ENCODE results near the gene SCN1A.
"Not testable (repeated sequence)": the region's sequence is repeated elsewhere in the genome, so short reads cannot be mapped to it uniquely, and the experiment has no call there.

Gene SCN1A

DNA sequence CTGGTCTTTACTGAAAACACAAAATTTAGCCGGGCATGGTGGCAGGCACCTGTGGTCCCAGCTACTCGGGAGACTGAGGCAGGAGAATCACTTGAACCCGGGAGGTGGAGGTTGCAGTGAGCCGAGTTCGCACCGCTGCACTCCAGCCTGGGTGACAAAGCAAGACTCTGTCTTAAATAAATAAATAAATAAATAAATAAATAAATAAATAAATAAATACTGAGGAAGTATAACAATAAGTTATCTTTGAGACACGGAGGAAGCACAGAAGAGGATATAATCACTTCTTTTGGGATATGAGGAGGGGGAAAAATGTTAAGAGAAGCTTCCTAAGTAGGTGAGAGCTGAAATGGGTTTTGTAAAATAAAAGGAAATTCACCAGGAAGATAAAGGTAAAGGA, 24.5 kb downstream of the SCN1A start:
- H3K4me3 ChIP-seq (ENCODE audit: low read depth, low read length); H3K9me3 ChIP-seq (ENCODE audit: control insufficient read depth, insufficient read depth, low read length); H3K27me3 ChIP-seq (ENCODE audit: control insufficient read depth, insufficient read depth, low read length); H3K36me3 ChIP-seq (ENCODE audit: control insufficient read depth, insufficient read depth, low read length); H3K4me1 ChIP-seq (ENCODE audit: control insufficient read depth, insufficient read depth, low read length); H3K9ac ChIP-seq (ENCODE audit: low read depth, low read length): not testable (repeated sequence)

DNA sequence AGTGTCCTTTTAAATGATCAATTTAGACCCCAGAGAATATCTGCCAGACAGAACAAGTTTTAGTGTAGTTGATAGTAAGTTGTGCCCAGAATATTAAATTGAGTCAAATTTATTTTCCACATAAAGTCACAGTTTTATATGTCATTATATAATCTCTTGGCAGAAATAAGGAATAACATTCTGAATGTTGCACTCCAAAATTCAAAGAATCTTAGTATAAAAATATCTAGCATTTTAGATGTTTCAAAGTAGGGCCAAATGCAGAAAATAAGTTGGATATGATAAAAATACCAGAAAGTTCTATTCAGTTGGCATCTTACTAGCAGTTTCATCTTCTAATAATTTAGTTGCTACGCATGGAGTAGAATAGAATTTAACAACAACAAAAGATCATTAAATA, 33.5 kb downstream of the SCN1A start:
- no peak overlapping the region for H3K9ac ChIP-seq (ENCODE audit: low read depth, low read length)
- no peaks in the 10 kb centered on the region for H3K27me3 ChIP-seq (ENCODE audit: control insufficient read depth, insufficient read depth, low read length)
- no peaks in the 10 kb centered on the region for H3K36me3 ChIP-seq (ENCODE audit: control insufficient read depth, insufficient read depth, low read length)

DNA sequence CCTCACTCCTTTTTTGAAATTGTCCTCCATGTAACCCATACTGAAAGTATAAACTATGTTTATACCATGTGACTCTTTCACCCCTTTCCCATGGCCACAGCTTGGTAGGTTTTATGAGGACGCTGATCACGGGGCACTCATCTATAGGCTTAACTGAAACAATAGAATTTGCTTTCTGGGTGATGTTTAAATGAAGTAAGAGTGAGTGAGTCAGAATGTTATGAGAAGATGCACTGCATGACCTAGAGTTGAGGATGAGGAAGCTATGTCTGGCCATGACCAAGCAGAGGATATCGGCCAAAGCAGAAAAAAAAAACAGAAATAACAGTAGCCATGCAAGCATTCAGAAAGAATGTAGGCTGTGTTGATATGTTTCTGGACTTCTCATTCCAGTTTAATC, 34.9 kb downstream of the SCN1A start:
- H3K9ac ChIP-seq (ENCODE audit: low read depth, low read length) = no peak overlapping the region
- no peak overlapping the region for H3K4me3 ChIP-seq (ENCODE audit: low read depth, low read length)
- no peaks in the 10 kb centered on the region for H3K4me1 ChIP-seq (ENCODE audit: control insufficient read depth, insufficient read depth, low read length)
- H3K36me3 ChIP-seq (ENCODE audit: control insufficient read depth, insufficient read depth, low read length) = no peaks in the 10 kb centered on the region
- no peaks in the 10 kb centered on the region for H3K27me3 ChIP-seq (ENCODE audit: control insufficient read depth, insufficient read depth, low read length)
- no peaks in the 10 kb centered on the region for H3K9me3 ChIP-seq (ENCODE audit: control insufficient read depth, insufficient read depth, low read length)

More for the DNA sequence above, 33.5 kb downstream of the SCN1A start:
- H3K4me1 ChIP-seq (ENCODE audit: control insufficient read depth, insufficient read depth, low read length) = no peaks in the 10 kb centered on the region
- no peak overlapping the region for H3K4me3 ChIP-seq (ENCODE audit: low read depth, low read length)
- H3K9me3 ChIP-seq (ENCODE audit: control insufficient read depth, insufficient read depth, low read length) = no peaks in the 10 kb centered on the region

DNA sequence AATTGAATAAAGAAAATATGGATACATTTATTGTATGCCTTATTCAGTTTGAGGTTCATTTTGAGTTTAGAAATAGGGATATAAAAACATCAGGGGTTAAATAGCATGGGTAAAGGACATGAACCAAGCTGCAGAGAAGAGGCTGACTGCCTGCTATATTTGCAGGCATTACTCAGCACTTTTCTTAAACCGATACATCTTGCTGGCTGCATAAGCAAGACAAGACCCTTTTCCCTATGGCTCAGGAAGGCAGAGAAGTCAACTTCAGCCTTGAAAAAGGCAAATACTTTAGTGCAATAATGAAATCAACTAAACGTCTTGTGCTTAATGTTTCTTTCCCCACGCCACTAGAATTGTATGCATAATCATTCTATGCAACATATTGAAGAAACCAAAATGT, 36.4 kb downstream of the SCN1A start:
- no peaks in the 10 kb centered on the region for H3K27me3 ChIP-seq (ENCODE audit: control insufficient read depth, insufficient read depth, low read length)
- H3K9ac ChIP-seq (ENCODE audit: low read depth, low read length) = no peak overlapping the region
- no peaks in the 10 kb centered on the region for H3K9me3 ChIP-seq (ENCODE audit: control insufficient read depth, insufficient read depth, low read length)
- H3K36me3 ChIP-seq (ENCODE audit: control insufficient read depth, insufficient read depth, low read length) = no peaks in the 10 kb centered on the region
- H3K4me1 ChIP-seq (ENCODE audit: control insufficient read depth, insufficient read depth, low read length) = no peaks in the 10 kb centered on the region
- no peak overlapping the region for H3K4me3 ChIP-seq (ENCODE audit: low read depth, low read length)

DNA sequence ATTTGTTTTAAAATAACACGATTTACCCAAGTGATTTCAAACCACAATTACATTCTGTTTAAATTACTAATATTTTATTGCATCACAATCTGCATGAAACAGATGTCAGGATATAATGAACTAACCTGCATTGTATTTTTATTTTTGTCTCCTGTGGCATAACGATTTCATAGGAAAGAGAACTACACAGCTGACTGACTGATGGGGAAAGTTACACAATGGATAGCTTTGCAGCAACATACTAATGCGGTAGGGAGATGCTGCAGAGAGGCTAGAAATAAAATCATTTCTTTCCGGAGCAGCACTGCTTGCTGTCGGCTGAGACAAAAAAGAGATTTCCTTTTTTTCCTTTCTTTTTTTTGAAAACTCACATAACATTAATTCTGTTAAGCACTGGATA, 36.9 kb downstream of the SCN1A start:
- Histone ChIP-seq H3K36me3 (ENCODE audit: control insufficient read depth, insufficient read depth, low read length) (no peaks in the 10 kb centered on the region), H3K4me1 (ENCODE audit: control insufficient read depth, insufficient read depth, low read length) (no peaks in the 10 kb centered on the region), H3K9me3 (ENCODE audit: control insufficient read depth, insufficient read depth, low read length) (no peaks in the 10 kb centered on the region), H3K27me3 (ENCODE audit: control insufficient read depth, insufficient read depth, low read length) (no peaks in the 10 kb centered on the region), H3K4me3 (ENCODE audit: low read depth, low read length) (no peak overlapping the region), H3K9ac (ENCODE audit: low read depth, low read length) (no peak overlapping the region)

DNA sequence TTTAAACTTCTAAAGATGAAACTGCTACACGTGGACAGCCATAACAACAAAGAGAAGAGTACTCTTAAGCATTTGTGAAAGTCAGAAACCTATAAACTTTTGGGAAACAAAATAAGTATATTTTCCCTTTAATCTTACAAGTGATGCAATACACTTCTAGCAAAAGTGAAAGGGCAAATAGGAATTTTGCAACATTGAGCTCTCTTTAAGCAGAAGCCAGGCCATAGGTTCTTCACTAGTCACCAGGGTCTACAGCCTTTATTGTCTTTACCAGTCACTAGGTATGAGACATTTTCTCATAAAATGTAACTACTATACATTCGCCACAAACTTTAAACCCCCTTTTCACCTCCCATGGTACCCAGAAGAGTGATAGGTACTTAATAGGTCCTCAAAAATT, 37.5 kb downstream of the SCN1A start:
- H3K27me3 ChIP-seq (ENCODE audit: control insufficient read depth, insufficient read depth, low read length) = no peaks in the 10 kb centered on the region
- no peaks in the 10 kb centered on the region for H3K36me3 ChIP-seq (ENCODE audit: control insufficient read depth, insufficient read depth, low read length)
- H3K4me1 ChIP-seq (ENCODE audit: control insufficient read depth, insufficient read depth, low read length) = no peaks in the 10 kb centered on the region
- H3K9me3 ChIP-seq (ENCODE audit: control insufficient read depth, insufficient read depth, low read length) = no peaks in the 10 kb centered on the region
- H3K4me3 ChIP-seq (ENCODE audit: low read depth, low read length) = no peak overlapping the region
- no peak overlapping the region for H3K9ac ChIP-seq (ENCODE audit: low read depth, low read length)

DNA sequence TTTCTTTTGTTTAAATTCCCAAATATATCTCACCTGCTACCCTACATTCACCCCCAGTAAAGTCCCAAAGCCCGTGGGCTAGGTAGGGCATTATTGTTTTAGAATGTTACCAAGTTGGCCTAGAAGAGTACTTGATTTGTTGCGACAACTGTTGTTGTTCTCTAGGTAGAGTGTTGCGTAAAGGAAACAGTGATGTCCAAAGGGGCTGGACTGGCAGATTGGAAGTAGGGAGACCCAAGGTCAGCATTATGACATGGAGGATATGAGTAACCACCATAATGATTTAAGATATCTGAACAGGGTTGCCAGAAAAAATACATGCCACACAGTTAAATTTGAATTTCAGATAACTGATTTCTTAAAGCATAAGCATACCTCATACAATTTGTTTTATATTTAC, 39.2 kb downstream of the SCN1A start:
- Histone ChIP-seq H3K27me3 (ENCODE audit: control insufficient read depth, insufficient read depth, low read length) (no peaks in the 10 kb centered on the region), H3K9me3 (ENCODE audit: control insufficient read depth, insufficient read depth, low read length) (no peaks in the 10 kb centered on the region), H3K36me3 (ENCODE audit: control insufficient read depth, insufficient read depth, low read length) (no peaks in the 10 kb centered on the region), H3K4me3 (ENCODE audit: low read depth, low read length) (no peak overlapping the region), H3K9ac (ENCODE audit: low read depth, low read length) (no peak overlapping the region), H3K4me1 (ENCODE audit: control insufficient read depth, insufficient read depth, low read length) (no peaks in the 10 kb centered on the region)

DNA sequence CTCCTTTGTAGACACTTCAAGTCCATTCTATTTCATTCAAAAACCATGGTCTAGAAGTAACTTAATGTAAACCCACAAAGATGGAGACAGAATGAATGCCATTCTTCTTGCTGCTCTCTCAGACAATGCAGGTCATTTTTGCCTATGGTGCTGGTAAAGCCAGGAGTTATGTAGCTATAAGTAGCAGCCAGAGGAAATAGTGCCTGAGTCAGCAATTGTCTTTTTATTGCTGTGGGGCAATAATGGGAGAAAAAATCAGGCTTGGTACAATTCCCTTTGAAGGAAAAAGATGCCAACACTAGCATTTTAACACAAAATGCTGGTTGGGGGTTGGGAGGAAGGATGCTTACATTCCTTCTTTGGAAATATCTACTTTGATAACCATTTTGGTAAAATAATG, 43.5 kb downstream of the SCN1A start:
- Histone ChIP-seq H3K27me3 (ENCODE audit: control insufficient read depth, insufficient read depth, low read length) (no peaks in the 10 kb centered on the region), H3K4me1 (ENCODE audit: control insufficient read depth, insufficient read depth, low read length) (no peaks in the 10 kb centered on the region), H3K9ac (ENCODE audit: low read depth, low read length) (no peak overlapping the region), H3K4me3 (ENCODE audit: low read depth, low read length) (no peak overlapping the region), H3K36me3 (ENCODE audit: control insufficient read depth, insufficient read depth, low read length) (no peaks in the 10 kb centered on the region), H3K9me3 (ENCODE audit: control insufficient read depth, insufficient read depth, low read length) (no peaks in the 10 kb centered on the region)

DNA sequence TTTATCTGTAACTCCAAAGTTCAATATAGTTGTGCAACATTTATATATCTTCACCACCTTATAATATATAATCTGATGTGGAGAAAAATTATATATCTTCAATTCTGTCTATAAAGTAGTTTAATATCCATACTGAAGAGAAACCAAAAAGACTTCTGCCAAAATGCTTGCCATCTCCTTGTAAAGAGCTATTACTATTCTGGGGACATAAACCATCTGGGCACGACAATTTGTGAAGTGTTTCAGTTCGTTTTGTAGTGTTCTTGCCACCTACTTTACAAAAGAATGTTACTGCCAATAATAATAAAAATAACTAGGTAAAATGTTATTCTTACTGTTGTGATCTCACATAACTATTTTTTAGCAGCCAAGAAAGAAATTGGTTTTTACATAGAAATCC, 45.1 kb downstream of the SCN1A start:
- no peak overlapping the region for H3K9ac ChIP-seq (ENCODE audit: low read depth, low read length)
- H3K4me3 ChIP-seq (ENCODE audit: low read depth, low read length) = no peak overlapping the region
- no peaks in the 10 kb centered on the region for H3K36me3 ChIP-seq (ENCODE audit: control insufficient read depth, insufficient read depth, low read length)
- no peaks in the 10 kb centered on the region for H3K9me3 ChIP-seq (ENCODE audit: control insufficient read depth, insufficient read depth, low read length)
- H3K27me3 ChIP-seq (ENCODE audit: control insufficient read depth, insufficient read depth, low read length) = no peaks in the 10 kb centered on the region
- H3K4me1 ChIP-seq (ENCODE audit: control insufficient read depth, insufficient read depth, low read length) = no peaks in the 10 kb centered on the region

DNA sequence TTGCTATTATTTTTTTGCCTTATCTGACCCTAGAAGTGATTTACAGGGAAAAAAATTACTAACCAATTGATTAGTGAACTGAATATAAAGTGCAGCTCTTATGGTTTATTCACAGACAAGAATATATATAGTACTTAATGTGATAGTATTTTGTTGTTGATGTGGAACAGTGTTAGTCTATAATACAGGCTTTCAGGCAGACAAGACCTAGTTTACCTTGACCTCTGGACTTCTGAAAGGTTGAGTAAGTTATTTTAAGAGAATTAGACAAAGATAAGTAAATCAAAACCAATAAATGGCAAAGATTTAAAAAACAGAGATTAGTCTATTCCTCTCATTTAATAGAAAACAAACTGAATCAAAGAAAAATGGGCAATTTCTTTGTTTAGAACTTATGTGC, 46.0 kb downstream of the SCN1A start:
- Histone ChIP-seq H3K4me3 (ENCODE audit: low read depth, low read length) (no peak overlapping the region), H3K36me3 (ENCODE audit: control insufficient read depth, insufficient read depth, low read length) (no peaks in the 10 kb centered on the region), H3K4me1 (ENCODE audit: control insufficient read depth, insufficient read depth, low read length) (no peaks in the 10 kb centered on the region), H3K27me3 (ENCODE audit: control insufficient read depth, insufficient read depth, low read length) (no peaks in the 10 kb centered on the region), H3K9ac (ENCODE audit: low read depth, low read length) (no peak overlapping the region), H3K9me3 (ENCODE audit: control insufficient read depth, insufficient read depth, low read length) (no peaks in the 10 kb centered on the region)

DNA sequence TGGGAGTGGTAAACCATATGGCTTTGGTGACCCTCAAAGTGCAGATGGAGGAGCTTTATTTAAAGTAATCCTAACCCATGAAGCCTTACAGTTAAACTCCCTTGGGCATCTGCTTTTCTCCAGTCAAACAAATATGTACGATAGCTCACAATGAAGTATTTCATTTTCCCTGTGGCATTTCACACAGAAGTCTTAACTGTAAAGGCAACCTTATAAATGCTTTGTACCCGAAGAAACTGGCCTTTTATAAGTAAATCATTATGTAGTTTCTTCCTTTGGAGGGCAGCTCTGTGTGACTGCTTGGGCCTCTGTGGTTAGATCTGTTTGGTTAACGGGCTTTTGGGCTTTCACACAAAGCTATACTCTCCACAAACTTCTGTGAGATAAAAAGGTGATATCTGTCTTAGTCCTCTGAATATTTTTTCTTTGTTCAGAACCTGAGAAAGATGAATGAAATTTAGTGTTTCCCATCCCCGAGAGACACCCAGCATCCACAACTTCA, 46.6 kb downstream of the SCN1A start:
- H3K36me3 ChIP-seq (ENCODE audit: control insufficient read depth, insufficient read depth, low read length) = no peaks in the 10 kb centered on the region
- no peaks in the 10 kb centered on the region for H3K27me3 ChIP-seq (ENCODE audit: control insufficient read depth, insufficient read depth, low read length)
- no peaks in the 10 kb centered on the region for H3K9me3 ChIP-seq (ENCODE audit: control insufficient read depth, insufficient read depth, low read length)
- H3K9ac ChIP-seq (ENCODE audit: low read depth, low read length) = no peak overlapping the region
- H3K4me1 ChIP-seq (ENCODE audit: control insufficient read depth, insufficient read depth, low read length) = no peaks in the 10 kb centered on the region
- no peak overlapping the region for H3K4me3 ChIP-seq (ENCODE audit: low read depth, low read length)

DNA sequence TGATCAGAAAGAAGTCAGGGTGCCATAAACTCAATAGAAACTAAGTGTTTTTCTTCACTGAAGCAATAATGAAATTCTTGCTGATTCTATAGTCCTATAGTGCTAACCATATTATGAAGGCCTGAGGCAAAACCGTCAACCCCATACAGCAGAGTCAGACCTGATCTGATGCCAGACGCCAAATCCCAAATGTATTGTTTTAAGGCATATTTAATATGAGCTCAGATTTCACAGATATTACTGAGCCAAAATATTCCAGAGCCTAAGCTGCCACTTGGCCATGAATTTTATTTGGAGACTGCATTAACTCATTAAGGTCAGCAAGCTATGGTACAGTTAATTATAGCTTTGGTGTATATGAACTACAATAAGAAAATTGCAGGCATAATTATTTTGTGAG, 53.4 kb downstream of the SCN1A start:
- H3K9ac ChIP-seq (ENCODE audit: low read depth, low read length) = no peak overlapping the region
- no peaks in the 10 kb centered on the region for H3K36me3 ChIP-seq (ENCODE audit: control insufficient read depth, insufficient read depth, low read length)
- no peaks in the 10 kb centered on the region for H3K4me1 ChIP-seq (ENCODE audit: control insufficient read depth, insufficient read depth, low read length)
- no peaks in the 10 kb centered on the region for H3K9me3 ChIP-seq (ENCODE audit: control insufficient read depth, insufficient read depth, low read length)
- no peak overlapping the region for H3K4me3 ChIP-seq (ENCODE audit: low read depth, low read length)
- H3K27me3 ChIP-seq (ENCODE audit: control insufficient read depth, insufficient read depth, low read length) = no peaks in the 10 kb centered on the region

DNA sequence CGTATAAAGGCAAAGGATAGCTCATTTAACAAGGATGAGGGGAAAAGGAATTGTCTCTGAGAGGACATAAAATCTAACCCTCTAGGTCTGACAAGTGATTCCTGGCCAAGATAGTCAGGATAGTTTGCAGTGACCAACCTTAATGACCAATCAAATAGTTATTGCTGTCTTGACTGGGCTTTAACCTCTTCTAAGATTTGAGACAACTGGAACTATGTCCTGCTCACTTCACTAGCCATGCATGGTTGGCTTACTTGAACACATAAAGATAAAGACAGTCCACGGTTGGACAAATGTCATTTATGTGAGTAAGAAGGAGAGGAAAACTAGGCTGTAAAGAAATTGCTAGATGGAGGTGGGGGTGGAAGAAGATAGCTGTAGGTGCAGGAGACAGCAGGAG, 53.8 kb downstream of the SCN1A start:
- H3K4me1 ChIP-seq (ENCODE audit: control insufficient read depth, insufficient read depth, low read length) = no peaks in the 10 kb centered on the region
- H3K9me3 ChIP-seq (ENCODE audit: control insufficient read depth, insufficient read depth, low read length) = no peaks in the 10 kb centered on the region
- H3K4me3 ChIP-seq (ENCODE audit: low read depth, low read length) = no peak overlapping the region
- H3K36me3 ChIP-seq (ENCODE audit: control insufficient read depth, insufficient read depth, low read length) = no peaks in the 10 kb centered on the region
- H3K9ac ChIP-seq (ENCODE audit: low read depth, low read length) = no peak overlapping the region
- H3K27me3 ChIP-seq (ENCODE audit: control insufficient read depth, insufficient read depth, low read length) = no peaks in the 10 kb centered on the region

Data from iPS-15b (cell line).